ENCODE data around the gene HSFX4.
"Not testable (repeated sequence)": the region's sequence is repeated elsewhere in the genome, so short reads cannot be mapped to it uniquely, and the experiment has no call there.

HSFX4 gene

DNA sequence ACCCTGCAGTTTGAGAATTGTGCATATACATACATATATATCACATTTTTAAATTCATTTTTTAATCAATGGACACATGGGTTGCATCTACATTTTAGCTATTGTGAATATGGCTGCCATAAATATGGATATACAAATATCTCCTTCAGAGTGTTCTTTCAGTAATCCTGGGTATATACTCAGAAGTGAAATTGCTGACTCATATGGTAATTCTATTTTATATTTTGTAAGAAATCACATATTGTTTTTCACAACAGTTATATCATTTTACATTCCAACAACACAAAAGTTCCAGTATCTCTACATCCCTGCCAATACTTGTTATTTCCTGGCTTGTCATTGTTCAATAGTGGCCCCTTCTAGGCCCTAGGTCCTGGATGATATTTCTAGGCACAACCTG, 20.6 kb upstream of the HSFX4 start:
- TF ChIP-seq, protein P1, sequence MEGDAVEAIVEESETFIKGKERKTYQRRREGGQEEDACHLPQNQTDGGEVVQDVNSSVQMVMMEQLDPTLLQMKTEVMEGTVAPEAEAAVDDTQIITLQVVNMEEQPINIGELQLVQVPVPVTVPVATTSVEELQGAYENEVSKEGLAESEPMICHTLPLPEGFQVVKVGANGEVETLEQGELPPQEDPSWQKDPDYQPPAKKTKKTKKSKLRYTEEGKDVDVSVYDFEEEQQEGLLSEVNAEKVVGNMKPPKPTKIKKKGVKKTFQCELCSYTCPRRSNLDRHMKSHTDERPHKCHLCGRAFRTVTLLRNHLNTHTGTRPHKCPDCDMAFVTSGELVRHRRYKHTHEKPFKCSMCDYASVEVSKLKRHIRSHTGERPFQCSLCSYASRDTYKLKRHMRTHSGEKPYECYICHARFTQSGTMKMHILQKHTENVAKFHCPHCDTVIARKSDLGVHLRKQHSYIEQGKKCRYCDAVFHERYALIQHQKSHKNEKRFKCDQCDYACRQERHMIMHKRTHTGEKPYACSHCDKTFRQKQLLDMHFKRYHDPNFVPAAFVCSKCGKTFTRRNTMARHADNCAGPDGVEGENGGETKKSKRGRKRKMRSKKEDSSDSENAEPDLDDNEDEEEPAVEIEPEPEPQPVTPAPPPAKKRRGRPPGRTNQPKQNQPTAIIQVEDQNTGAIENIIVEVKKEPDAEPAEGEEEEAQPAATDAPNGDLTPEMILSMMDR (IDR thresholded peaks at IDR 0.05; ENCODE audit: low read depth, low read length) = no peak
- no peak for DNase-seq

DNA sequence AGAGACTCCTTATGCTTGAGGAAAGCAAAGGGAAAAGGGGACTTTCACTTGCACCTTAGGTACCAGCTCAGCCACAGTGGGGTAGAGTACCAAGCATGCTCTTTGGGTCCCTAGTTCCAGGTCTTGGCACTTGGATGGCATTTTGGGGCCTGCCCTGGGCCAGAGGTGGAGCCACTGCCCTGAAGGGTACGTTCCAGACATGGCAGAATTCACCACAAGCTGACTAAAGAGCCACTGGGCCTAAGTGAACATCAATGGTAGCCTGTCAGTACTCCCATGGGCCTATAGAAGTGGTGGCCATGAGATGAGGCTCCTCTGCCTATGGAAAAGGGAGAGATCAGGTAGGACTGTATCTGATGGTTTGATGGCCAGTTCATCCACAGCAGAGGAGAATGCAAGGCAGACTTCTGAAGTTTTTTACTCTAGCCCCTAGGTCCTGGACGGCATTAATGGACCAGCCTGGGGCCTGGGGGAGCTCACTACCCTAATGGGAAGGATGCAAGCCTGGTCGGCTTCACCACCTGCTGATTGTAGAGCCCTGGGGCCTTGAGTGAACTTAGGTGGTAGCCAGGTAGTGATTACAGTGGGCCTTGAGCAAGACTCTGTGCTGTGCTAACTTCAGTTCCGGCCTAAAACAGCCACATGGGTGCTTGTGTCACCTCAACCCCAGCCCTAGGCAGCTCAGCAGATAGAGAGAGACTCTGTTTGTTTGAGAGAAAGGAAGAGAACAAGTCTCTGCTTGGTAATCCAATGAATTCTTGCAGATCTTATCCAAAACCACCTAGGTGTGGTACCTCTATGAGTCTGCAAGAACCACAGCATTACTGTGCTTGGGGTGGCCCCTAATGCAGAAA, 19.8 kb upstream of the HSFX4 start:
- H3K4me3 ChIP-seq (ENCODE audit: low read depth, low read length) = no peak overlapping the region
- H3K4me1 ChIP-seq = no peaks in the 10 kb centered on the region
- no peak for DNase-seq
- no peaks in the 10 kb centered on the region for H3K36me3 ChIP-seq
- H3K9me3 ChIP-seq = no peaks in the 10 kb centered on the region
- TF ChIP-seq, protein P1 (IDR thresholded peaks at IDR 0.05; ENCODE audit: low read depth, low read length) = no peak
- no peaks in the 10 kb centered on the region for H3K27me3 ChIP-seq

More for the DNA sequence above, 20.6 kb upstream of the HSFX4 start:
- Histone ChIP-seq H3K9me3 (no peaks in the 10 kb centered on the region), H3K4me3 (ENCODE audit: low read depth, low read length) (no peak overlapping the region), H3K27me3 (no peaks in the 10 kb centered on the region), H3K36me3 (no peaks in the 10 kb centered on the region), H3K4me1 (no peaks in the 10 kb centered on the region)

DNA sequence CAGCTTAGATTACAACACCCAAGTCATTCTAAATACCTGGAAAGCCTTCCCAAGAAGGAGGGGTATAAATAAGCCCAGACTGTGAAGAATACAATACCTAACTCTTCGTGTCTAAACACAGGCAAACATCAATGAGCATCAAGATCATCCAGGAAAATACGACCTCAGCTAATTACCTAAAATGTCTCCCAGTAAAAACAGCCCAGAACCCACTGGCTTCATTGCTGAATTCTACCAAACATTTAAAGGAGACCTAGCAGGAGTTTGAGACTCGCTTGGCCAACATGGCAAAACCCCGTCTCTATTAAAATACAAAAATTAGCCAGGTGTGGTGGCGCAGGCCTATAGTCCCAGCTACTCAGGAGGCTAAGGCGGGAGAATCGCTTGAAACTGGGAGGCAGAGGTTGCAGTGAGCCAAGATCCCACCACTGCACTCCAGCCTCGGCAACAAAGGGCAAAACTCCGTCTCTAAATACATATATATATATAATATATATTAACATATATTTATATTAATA, 19.1 kb upstream of the HSFX4 start:
- TF ChIP-seq, protein P1 (IDR thresholded peaks at IDR 0.05; ENCODE audit: low read depth, low read length) = no peak
- no peaks in the 10 kb centered on the region for H3K36me3 ChIP-seq
- H3K4me3 ChIP-seq (ENCODE audit: low read depth, low read length) = no peak overlapping the region
- no peak for DNase-seq
- H3K9me3 ChIP-seq = no peaks in the 10 kb centered on the region
- H3K27me3 ChIP-seq = no peaks in the 10 kb centered on the region
- H3K4me1 ChIP-seq = no peaks in the 10 kb centered on the region

DNA sequence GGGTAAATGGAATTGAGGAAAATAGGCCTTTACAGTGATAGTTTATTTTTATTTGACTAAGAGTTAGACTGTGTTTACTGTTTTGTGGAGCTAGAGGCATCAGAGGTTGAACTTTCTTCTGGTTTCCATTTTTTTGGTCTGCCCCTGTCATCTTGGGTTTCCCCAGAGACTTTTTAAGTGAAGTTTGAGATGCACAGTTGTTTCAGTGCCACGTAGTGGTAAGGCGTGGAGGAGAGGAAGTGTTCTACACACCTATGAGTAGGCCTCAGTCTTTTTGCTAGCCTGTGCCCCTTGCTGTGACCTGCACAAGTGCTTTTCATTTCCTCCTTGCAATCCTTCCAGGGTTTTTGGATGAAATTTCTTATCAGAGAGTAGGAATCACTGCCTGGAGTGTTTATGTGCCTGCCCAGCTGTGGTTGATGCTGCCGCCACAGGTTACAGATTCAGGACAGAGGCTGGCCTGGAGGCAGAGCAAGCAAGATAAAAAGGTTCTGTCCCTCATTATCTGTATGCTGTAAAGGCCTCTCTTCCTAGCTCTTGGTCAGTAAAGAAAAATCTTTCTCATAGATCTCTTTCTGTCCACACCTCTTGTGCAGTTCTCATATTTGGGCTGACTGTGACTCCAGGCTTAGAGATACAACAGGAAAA, 12.5 kb upstream of the HSFX4 start:
- no peak for DNase-seq
- H3K9me3 ChIP-seq = no peaks in the 10 kb centered on the region
- TF ChIP-seq, protein P1 (IDR thresholded peaks at IDR 0.05; ENCODE audit: low read depth, low read length) = no peak

DNA sequence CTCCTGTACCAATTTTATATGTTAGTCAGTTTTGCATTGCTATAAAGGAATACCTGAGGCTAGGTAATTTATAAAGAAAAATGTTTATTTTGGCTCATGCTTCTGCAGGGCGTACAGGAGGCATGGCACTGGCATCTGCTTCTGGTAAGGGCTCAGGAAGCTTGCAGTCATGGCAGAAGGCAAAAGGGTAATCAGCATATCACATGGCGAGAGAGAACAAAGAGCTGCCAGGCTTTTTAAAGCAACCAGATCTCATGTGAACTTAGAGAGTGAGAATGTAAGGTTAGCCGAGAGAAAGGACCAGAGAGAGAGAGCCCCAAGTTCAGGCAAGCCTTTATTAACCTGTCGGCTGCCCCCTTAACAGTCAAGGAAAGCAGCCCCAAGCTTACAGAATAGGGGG, 5.5 kb upstream of the HSFX4 start:
- H3K36me3 ChIP-seq; H3K4me1 ChIP-seq; H3K27me3 ChIP-seq; H3K9me3 ChIP-seq; DNase-seq; H3K4me3 ChIP-seq (ENCODE audit: low read depth, low read length): not testable (repeated sequence)

More for the DNA sequence above, 12.5 kb upstream of the HSFX4 start:
- H3K4me1 ChIP-seq = no peaks in the 10 kb centered on the region
- no peaks in the 10 kb centered on the region for H3K36me3 ChIP-seq
- H3K4me3 ChIP-seq (ENCODE audit: low read depth, low read length) = no peak overlapping the region
- no peaks in the 10 kb centered on the region for H3K27me3 ChIP-seq

DNA sequence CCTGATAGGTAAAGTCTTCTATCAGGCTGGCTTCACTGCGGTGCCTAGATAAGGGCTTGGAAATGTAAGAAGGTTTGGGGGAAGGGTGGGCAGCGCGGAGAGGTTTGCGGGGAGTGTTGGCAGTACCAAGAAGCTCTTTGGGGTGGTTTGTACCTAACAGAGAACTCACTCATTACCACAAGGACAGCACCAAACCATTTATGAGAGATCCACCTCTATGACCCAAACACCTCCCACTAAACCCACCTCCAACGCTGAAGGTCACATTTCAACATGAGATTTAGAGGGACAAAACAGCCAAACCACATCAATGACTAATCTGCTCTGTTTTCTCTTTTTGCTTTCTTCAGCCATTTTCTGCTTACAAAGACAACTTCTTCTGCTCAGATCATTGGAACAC, 4.9 kb upstream of the HSFX4 start:
- H3K4me3 ChIP-seq (ENCODE audit: low read depth, low read length); H3K9me3 ChIP-seq; H3K27me3 ChIP-seq; DNase-seq; H3K36me3 ChIP-seq; H3K4me1 ChIP-seq: not testable (repeated sequence)

DNA sequence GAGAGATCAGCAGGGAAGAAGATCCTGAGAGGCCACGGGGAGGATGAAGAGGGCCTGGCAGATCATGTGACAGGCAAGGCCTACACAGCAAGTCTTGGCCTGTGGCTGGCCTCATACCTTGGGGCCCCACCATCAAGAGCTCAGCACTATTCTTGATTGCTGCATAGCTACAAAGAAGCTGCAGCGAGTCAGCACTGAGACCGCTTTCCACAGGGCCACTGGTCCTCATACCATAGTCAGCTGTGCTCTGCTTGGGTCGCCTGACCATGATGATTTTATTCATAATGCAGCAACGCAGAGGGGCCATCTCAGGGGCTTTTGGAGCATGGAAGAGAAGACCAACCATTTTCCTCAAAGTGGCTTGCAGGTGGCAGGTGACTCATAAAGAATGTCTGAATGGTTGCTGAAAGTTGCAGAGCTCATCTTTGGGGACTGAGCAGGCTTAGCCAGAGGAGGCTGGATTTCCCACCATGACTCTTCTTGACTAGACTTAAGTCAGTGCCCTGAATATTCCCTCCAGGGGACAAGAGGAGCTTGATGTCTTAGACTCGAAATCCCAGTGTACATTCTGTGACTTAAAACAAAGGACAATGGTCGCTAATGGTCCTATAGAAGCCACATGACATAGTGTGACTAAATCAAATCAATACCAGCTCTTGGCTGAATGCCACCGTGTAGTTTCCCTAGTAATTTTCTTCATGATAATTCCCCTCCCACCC, 2.0 kb upstream of the HSFX4 start:
- not testable (repeated sequence) for H3K27me3 ChIP-seq; H3K4me3 ChIP-seq (ENCODE audit: low read depth, low read length); DNase-seq; H3K4me1 ChIP-seq; H3K9me3 ChIP-seq; H3K36me3 ChIP-seq

DNA sequence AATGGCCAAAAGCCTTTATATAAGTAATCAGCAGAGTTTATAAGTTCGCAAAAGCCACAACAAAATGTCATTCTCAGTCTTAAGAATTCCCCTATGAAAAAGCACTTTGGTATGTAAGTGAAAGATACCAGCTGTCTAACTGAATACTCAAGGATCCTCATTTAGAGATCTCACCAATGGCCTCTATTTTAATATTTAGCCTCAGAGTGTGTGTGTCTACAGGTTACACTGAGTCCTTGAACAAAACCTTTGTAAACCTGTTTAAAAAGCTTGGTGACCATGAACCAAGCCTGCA, 1.5 kb upstream of the HSFX4 start:
- not testable (repeated sequence) for DNase-seq; H3K9me3 ChIP-seq; H3K4me3 ChIP-seq (ENCODE audit: low read depth, low read length)

DNA sequence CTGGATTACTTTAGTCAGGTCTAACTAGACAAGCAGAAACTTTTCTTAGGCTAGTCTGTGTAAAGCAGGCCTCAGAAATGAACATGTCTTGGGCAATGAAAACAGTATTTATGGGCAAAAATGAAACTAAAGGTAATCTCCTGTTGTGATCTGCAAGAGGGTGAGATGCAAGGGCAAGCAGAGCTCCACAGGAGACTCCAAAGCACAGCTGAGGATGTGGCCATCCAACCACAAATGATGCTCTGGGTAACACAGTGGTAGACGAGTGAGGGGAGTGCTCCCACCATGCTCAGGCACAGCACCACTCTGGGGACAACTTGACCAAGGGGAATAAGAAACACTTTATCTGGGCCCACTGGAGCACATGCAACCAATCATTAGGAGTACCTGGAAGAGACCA, 738 bp upstream of the HSFX4 start:
- H3K27me3 ChIP-seq, DNase-seq: not testable (repeated sequence)

More for the DNA sequence above, 1.5 kb upstream of the HSFX4 start:
- H3K36me3 ChIP-seq, H3K4me1 ChIP-seq, H3K27me3 ChIP-seq: not testable (repeated sequence)

DNA sequence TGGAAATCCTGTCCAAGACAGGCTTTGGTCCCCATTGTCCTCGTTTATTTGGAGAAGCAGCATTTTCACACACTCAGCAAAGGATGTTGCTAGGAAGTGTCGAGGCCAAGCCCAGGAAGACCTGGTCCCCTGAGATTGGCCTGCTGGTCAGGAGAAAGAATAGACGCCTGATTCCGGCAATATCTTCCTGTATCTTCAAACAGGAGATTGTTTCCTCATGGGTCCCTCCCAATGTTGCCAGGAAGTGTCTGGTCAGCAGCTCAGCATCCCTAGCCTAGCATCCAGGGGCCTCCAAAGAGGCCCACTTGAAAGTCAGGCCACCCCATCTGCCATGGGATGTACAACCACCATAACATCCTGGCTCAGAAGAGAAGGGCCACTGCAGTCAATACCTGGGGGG, 2.0 kb downstream of the HSFX4 start:
- not testable (repeated sequence) for H3K4me3 ChIP-seq (ENCODE audit: low read depth, low read length); H3K36me3 ChIP-seq; H3K9me3 ChIP-seq; H3K27me3 ChIP-seq; DNase-seq; H3K4me1 ChIP-seq

More for the DNA sequence above, 738 bp upstream of the HSFX4 start:
- not testable (repeated sequence) for H3K4me1 ChIP-seq; H3K36me3 ChIP-seq; H3K9me3 ChIP-seq; H3K4me3 ChIP-seq (ENCODE audit: low read depth, low read length)

DNA sequence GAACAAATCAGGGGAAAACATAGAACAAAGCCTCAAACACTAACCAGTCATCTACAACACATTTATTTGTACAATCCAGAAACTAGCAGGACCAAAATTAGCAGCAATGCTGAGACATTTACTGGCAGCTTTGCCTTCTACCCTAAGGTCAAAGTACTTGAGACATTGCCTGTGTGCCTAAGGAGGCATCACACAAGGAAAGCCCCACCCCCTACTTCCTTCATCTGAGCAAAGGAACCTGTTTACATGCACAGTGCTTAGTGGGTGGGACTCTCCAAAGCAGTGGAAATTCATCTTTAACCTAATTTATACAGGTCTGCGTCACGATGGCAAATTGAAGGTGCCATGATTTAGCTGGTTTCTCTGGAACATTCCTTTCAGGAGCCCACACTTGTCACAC, 2.8 kb downstream of the HSFX4 start:
- not testable (repeated sequence) for H3K4me1 ChIP-seq; H3K9me3 ChIP-seq; DNase-seq; H3K27me3 ChIP-seq; H3K4me3 ChIP-seq (ENCODE audit: low read depth, low read length); H3K36me3 ChIP-seq

All from BE2C (cell line).